ENCODE measurements around the gene ELFN1.

ELFN1 gene

GRCh38 chr7:1744296-1745017 is 74.4 kb downstream of the ELFN1 start:
- peaks cover 13% of the 10 kb centered on the region for H3K4me1 Mint-ChIP-seq
- H3K27ac Mint-ChIP-seq, result no peak overlapping the region
- peaks cover 12% of the 10 kb centered on the region for H3K36me3 Mint-ChIP-seq (ENCODE audit: low read depth)
- no peak for DNase-seq
- H3K27me3 Mint-ChIP-seq (ENCODE audit: low read depth, poor library complexity), result no peaks in the 10 kb centered on the region
- no peaks in the 10 kb centered on the region for H3K9me3 Mint-ChIP-seq
- TF ChIP-seq CTCF (IDR thresholded peaks at IDR 0.05), result no peak
- no peak overlapping the region for H3K4me3 Mint-ChIP-seq

GRCh38 chr7:1745018-1745532 is 75.0 kb downstream of the ELFN1 start:
- peaks cover 12% of the 10 kb centered on the region for H3K36me3 Mint-ChIP-seq (ENCODE audit: low read depth)
- H3K27me3 Mint-ChIP-seq (ENCODE audit: low read depth, poor library complexity), result no peaks in the 10 kb centered on the region
- no peak overlapping the region for H3K27ac Mint-ChIP-seq
- no peak for TF ChIP-seq CTCF (IDR thresholded peaks at IDR 0.05)
- H3K4me3 Mint-ChIP-seq, result no peak overlapping the region
- peaks cover 12% of the 10 kb centered on the region for H3K4me1 Mint-ChIP-seq
- no peaks in the 10 kb centered on the region for H3K9me3 Mint-ChIP-seq
- no peak for DNase-seq

- Mint-ChIP-seq H3K9me3 (no peaks in the 10 kb centered on the region), H3K27ac (no peak overlapping the region), H3K36me3 (ENCODE audit: low read depth) (peaks cover 12% of the 10 kb centered on the region), H3K4me3 (no peak overlapping the region), H3K27me3 (ENCODE audit: low read depth, poor library complexity) (no peaks in the 10 kb centered on the region), H3K4me1 (peaks cover 12% of the 10 kb centered on the region)
- DNase-seq, result no peak
- no peak for TF ChIP-seq CTCF (IDR thresholded peaks at IDR 0.05)
Observed at GRCh38 chr7:1745576-1746490, 75.8 kb downstream of the ELFN1 start.

- peaks cover 12% of the 10 kb centered on the region for H3K4me1 Mint-ChIP-seq
- H3K27ac Mint-ChIP-seq, result no peak overlapping the region
- H3K27me3 Mint-ChIP-seq (ENCODE audit: low read depth, poor library complexity), result no peaks in the 10 kb centered on the region
- no peak overlapping the region for H3K4me3 Mint-ChIP-seq
- no peak for DNase-seq
- TF ChIP-seq CTCF (IDR thresholded peaks at IDR 0.05), result no peak
- H3K36me3 Mint-ChIP-seq (ENCODE audit: low read depth), result peaks cover 12% of the 10 kb centered on the region
- no peaks in the 10 kb centered on the region for H3K9me3 Mint-ChIP-seq
Observed at GRCh38 chr7:1746491-1746975, 76.5 kb downstream of the ELFN1 start.

GRCh38 chr7:1747004-1747801 is 77.1 kb downstream of the ELFN1 start:
- H3K27ac Mint-ChIP-seq, result no peak overlapping the region
- peaks cover 12% of the 10 kb centered on the region for H3K4me1 Mint-ChIP-seq
- peaks cover 12% of the 10 kb centered on the region for H3K36me3 Mint-ChIP-seq (ENCODE audit: low read depth)
- H3K9me3 Mint-ChIP-seq, result no peaks in the 10 kb centered on the region
- TF ChIP-seq CTCF (IDR thresholded peaks at IDR 0.05), result no peak
- no peak overlapping the region for H3K4me3 Mint-ChIP-seq
- H3K27me3 Mint-ChIP-seq (ENCODE audit: low read depth, poor library complexity), result peaks cover 5% of the 10 kb centered on the region
- no peak for DNase-seq
